ENCODE measurements around the gene RBP4. TPM values are rescaled to one million over a fixed set of nuclear protein-coding genes. Genes with fewer than 3 reads are reported as not detected.

Gene RBP4
- not detected for total RNA-seq (ENCODE audit: unreplicated experiment)
- long read RNA-seq = 0 reads

DNA sequence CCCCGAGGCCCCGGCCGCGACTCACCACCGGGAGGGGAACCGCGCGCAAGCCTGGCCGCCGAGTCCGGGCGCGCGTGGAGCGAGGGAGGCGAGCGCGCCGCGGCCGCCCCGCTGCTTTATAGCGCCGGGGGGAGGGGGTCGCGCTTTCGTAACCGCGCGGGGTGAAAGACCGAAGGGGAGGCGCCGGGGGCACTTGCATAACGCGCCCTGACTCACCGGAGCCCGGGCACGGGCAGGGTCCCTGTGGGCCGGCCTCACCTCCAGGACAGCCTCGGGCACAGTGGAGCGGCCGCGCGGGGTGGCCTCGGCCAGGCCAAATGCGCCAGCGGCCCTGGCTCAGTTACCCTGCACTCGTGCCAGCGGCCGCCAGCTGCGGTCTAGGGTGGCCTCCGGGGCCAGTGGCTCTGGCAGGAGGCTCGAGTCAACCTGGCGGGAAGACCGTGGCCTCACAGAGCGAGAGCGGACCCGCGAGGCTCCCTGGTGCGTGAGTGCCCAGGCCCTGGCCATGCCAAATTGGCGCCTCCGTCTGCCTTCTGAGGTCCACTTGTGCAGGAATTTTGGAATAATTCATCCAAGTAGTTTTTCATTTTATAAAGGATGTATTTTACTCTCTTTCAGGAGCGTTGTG is at the start of gene RBP4:
Gene RBP4 (minus strand): TSS at position 90 of the 628 bp plus-strand sequence. CDS start 207 bp downstream, outside the sequence.
- Mint-ChIP-seq H3K27ac (ENCODE audit: unreplicated experiment) (no peak within 1 kb of the TSS), H3K9me3 (ENCODE audit: unreplicated experiment) (peaks cover 4% of the 10 kb centered on the region), H3K4me1 (ENCODE audit: low read depth, unreplicated experiment) (peaks cover 6% of the 10 kb centered on the region), H3K27me3 (ENCODE audit: unreplicated experiment) (peaks cover 8% of the 10 kb centered on the region), H3K36me3 (ENCODE audit: unreplicated experiment) (peaks cover 4% of the 10 kb centered on the region), H3K4me3 (ENCODE audit: unreplicated experiment) (peak within 1 kb of the TSS; percentile 79)
- peak; percentile 37 for DNase-seq
- TF ChIP-seq, protein P1, sequence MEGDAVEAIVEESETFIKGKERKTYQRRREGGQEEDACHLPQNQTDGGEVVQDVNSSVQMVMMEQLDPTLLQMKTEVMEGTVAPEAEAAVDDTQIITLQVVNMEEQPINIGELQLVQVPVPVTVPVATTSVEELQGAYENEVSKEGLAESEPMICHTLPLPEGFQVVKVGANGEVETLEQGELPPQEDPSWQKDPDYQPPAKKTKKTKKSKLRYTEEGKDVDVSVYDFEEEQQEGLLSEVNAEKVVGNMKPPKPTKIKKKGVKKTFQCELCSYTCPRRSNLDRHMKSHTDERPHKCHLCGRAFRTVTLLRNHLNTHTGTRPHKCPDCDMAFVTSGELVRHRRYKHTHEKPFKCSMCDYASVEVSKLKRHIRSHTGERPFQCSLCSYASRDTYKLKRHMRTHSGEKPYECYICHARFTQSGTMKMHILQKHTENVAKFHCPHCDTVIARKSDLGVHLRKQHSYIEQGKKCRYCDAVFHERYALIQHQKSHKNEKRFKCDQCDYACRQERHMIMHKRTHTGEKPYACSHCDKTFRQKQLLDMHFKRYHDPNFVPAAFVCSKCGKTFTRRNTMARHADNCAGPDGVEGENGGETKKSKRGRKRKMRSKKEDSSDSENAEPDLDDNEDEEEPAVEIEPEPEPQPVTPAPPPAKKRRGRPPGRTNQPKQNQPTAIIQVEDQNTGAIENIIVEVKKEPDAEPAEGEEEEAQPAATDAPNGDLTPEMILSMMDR (IDR thresholded peaks at IDR 0.05; ENCODE audit: partially characterized antibody, unreplicated experiment) = no peak

DNA sequence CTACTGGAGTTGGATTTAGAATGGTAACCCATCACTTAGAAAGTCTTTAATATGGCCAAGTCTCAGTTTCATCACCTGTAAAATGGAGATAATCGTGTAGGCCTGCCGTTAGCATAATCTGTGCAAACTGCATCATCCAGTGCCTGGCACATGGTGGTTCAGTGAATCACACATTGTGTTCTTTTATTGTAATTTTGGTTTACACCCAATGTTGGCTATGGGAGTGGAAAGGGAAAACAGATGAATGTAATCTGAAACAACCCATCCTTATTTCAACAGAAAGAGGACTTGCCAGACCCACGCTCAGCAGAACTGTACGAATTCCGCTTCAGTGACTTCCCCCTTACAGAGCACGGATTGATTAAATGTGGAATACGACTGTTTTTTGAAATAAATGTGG is 38.8 kb upstream of the RBP4 start:
- no peak for DNase-seq
- H3K27me3 Mint-ChIP-seq (ENCODE audit: unreplicated experiment) = peaks cover 1% of the 10 kb centered on the region
- no peak overlapping the region for H3K27ac Mint-ChIP-seq (ENCODE audit: unreplicated experiment)
- TF ChIP-seq, protein P1 (IDR thresholded peaks at IDR 0.05; ENCODE audit: partially characterized antibody, unreplicated experiment) = no peak
- no peaks in the 10 kb centered on the region for H3K4me1 Mint-ChIP-seq (ENCODE audit: low read depth, unreplicated experiment)
- peaks cover 4% of the 10 kb centered on the region for H3K36me3 Mint-ChIP-seq (ENCODE audit: unreplicated experiment)
- no peaks in the 10 kb centered on the region for H3K9me3 Mint-ChIP-seq (ENCODE audit: unreplicated experiment)
- H3K4me3 Mint-ChIP-seq (ENCODE audit: unreplicated experiment) = no peak overlapping the region

DNA sequence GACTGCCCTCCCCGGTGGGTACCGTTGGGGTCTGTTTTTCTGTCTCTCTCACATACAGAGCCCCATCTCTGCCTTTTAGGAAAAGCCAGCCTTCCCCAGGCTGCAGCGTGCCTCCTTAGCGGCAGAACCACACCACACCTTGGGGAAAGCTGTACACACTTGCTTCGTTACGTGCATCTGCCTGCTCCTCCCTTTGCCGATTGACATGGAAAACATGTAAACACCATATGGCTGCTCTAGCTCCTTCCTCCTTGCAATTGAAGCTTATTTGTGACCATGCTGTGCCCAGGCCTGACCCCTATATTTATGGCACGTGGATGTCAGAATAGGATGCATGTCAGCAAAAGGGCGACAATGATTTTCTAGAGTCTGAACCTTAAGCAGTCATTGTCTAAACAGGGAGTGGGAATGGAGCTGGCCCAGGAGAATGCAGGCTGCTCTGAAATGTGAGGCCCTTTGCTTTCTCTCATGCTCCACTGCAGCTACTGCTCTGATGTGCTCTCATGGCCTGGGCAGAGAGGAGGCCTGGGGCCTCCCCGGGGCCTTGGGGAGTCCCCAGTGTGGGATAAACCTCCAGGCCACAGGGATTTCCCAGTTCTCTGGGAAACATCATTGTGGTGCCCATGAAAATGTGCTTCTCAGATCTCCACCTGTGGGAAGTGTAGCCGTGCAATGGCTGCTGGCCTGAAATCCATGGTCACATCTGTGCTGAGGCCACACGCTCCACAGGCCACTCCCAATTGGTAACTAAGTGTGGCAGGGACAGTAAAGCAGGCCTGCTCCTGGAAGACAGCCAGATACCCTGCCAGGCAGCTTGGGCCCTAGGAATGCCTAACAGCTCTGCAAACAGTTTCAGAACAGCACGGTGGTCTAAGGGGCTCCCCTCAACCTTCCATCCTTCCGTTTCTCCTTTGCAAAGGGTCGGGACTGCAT is 29.9 kb upstream of the RBP4 start:
- DNase-seq = no peak
- H3K27ac Mint-ChIP-seq (ENCODE audit: unreplicated experiment) = peak overlapping the region; percentile 70
- no peaks in the 10 kb centered on the region for H3K9me3 Mint-ChIP-seq (ENCODE audit: unreplicated experiment)
- TF ChIP-seq, protein P1 (IDR thresholded peaks at IDR 0.05; ENCODE audit: partially characterized antibody, unreplicated experiment) = no peak
- no peaks in the 10 kb centered on the region for H3K36me3 Mint-ChIP-seq (ENCODE audit: unreplicated experiment)
- no peak overlapping the region for H3K4me3 Mint-ChIP-seq (ENCODE audit: unreplicated experiment)
- H3K27me3 Mint-ChIP-seq (ENCODE audit: unreplicated experiment) = no peaks in the 10 kb centered on the region
- peaks cover 18% of the 10 kb centered on the region for H3K4me1 Mint-ChIP-seq (ENCODE audit: low read depth, unreplicated experiment)

DNA sequence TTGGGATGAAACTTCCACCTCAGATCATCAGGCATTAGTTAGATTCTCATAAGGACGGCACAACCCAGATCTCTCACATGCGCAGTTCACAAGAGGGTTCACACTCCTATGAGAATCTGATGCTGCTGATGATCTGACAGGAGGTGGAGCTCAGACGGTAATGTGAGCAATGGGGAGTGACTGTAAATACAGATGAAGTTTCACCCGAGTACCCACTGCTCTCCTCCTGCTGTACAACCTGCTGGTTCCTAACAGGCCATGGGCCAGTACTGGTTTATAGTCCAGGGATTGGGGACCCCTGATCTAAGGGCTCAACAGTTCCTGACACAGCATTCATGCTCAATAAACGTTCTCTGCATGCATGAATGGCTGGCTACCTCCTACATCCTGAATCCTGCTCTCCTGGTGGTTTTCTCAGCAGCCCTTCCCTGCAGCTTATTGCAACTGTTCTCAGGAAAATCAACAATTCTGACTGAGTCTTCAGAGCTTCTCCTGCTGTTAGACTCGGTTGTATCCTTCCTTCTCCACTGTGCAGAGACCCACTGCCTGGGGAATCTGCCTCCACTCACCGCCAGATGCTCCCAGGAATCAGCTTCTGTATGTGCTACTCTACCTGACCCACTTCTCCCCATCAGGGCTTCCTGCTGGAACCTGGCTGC is 28.7 kb upstream of the RBP4 start:
- TF ChIP-seq, protein P1 (IDR thresholded peaks at IDR 0.05; ENCODE audit: partially characterized antibody, unreplicated experiment) = no peak
- H3K36me3 Mint-ChIP-seq (ENCODE audit: unreplicated experiment) = no peaks in the 10 kb centered on the region
- H3K4me1 Mint-ChIP-seq (ENCODE audit: low read depth, unreplicated experiment) = peaks cover 18% of the 10 kb centered on the region
- no peak overlapping the region for H3K27ac Mint-ChIP-seq (ENCODE audit: unreplicated experiment)
- peak overlapping the region; percentile 2 for H3K4me3 Mint-ChIP-seq (ENCODE audit: unreplicated experiment)
- H3K9me3 Mint-ChIP-seq (ENCODE audit: unreplicated experiment) = no peaks in the 10 kb centered on the region
- no peaks in the 10 kb centered on the region for H3K27me3 Mint-ChIP-seq (ENCODE audit: unreplicated experiment)
- DNase-seq = no peak

Measured in glutamatergic neuron (in vitro differentiated cells).